Measurements from ENCODE around the gene MBD6.
"Not testable (repeated sequence)": the region's sequence is repeated elsewhere in the genome, so short reads cannot be mapped to it uniquely, and the experiment has no call there.

The MBD6 gene

DNA sequence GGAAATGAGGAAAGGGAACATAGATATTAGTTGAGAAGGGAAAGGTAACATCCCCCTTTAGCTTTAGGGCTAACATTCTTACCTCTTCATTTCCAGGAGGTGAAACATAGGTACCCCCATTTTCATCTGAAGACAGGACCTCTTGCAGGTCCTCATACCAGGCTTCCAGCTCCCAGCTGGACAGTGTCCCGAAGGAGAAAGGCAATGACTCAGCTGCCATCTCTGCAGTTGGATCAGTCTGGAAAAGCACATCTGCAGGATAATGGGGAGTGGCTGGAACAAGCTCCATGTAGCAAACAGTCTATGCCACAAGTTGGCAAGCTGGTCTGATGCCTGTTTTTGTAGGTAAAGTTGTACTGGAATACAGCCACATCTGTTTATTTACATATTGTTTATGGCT lies 5.4 kb upstream of the MBD6 start:
- DNase-seq: no peak

DNA sequence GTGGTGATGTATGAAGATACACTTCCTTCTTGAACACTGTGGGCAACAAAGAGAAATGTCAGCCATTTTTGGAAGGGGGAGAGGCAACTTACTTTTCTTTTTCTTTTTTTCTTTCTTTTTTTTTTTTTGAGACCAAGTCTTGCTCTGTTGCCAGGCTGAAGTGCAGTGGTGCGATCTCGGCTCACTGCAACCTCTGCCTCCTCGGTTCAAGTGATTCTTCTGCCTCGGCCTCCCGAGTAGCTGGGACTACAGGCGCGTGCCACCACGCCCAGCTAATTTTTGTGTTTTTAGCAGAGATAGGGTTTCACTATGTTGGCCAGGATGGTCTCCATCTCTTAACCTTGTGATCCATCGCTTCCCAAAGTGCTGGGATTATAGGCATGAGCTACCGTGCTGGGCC lies 4.9 kb upstream of the MBD6 start:
- DNase-seq: not testable (repeated sequence)

DNA sequence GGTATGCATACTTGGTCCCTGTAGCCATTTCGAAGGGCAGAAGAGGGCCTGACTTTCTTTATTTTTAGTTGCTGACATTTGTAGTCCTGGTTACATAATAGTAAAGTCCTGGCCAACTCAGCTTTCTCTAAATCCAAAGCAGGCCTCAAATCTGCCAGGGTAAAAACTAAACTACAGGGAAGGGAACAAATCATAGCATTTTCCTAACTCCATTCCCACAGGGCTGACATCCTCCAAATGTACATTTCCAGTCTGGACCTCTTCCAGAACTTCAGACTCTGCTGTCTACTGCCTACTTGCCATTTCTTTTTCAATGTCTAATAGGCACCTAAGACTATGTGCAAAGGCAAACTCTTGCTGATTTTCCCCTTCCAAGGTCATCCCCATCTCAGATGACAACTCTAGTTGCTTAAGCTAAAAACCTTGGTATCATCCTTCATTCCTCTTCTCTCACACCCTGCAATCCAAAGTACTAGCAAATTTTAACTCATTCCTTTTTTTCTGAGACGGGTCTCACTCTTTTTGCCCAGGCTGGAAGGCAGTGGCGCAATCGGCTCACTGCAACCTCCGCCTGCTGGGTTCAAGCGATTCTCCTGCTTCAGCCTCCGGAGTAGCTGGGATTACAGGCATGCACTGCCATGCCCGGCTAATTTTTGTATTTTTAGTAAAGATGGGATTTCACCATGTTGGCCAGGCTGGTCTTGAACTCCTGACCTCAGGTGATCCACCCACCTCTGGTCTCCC lies 4.3 kb upstream of the MBD6 start:
- DNase-seq: no peak

DNA sequence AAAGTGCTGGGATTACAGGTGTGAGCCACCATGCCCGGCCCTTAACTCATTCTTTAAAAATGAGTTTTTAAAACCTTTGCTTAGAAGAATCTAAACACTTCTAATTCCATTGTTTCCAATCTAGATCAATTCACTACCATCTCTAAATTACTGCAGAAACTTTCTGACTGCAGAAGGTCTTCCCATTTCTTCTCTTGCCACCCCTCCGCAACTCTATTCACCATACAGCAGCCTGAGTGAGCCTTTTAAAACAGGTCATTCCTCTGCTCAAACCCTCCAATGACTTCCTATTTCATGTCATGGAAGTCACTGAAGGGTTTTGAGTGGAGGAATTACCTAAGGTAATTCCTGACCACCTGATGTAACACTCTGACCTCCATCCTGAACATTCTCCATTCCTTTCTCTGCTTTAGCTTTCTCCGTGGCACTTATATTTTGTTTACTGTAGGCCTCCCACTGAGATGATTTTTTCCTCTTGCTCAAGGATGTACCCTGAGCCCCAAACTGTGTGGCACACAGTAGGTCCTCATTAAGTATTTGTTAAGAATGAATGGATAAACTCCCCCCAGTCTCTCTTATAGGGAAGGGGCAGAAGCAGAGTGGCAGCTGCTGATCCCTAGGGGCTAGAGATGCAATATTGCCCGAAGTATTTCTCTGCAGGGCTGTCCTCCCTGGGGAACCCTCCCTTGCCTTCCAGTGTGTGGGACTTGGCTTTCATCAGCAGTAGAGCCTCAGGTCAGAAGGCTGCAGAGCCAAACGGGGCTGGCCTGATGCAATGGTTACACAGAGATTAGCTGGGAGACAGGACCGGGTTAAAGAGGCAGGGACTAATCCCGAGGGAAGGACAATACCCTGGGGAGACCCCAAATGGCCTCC lies 3.5 kb upstream of the MBD6 start:
- no peak for DNase-seq

DNA sequence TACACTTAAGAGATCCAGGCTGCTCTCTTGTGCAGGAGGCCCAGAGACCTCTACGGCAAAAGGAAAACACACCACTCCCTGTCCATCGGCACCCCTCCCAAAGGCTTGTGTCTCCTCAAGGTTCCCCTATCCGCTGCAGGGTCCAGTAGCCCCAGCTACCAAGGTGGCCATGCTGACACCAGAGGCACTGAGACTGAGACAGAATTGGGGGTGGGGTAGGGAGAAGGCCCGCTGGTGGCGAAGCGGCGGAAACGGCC lies 2.9 kb upstream of the MBD6 start:
- no peak for DNase-seq

DNA sequence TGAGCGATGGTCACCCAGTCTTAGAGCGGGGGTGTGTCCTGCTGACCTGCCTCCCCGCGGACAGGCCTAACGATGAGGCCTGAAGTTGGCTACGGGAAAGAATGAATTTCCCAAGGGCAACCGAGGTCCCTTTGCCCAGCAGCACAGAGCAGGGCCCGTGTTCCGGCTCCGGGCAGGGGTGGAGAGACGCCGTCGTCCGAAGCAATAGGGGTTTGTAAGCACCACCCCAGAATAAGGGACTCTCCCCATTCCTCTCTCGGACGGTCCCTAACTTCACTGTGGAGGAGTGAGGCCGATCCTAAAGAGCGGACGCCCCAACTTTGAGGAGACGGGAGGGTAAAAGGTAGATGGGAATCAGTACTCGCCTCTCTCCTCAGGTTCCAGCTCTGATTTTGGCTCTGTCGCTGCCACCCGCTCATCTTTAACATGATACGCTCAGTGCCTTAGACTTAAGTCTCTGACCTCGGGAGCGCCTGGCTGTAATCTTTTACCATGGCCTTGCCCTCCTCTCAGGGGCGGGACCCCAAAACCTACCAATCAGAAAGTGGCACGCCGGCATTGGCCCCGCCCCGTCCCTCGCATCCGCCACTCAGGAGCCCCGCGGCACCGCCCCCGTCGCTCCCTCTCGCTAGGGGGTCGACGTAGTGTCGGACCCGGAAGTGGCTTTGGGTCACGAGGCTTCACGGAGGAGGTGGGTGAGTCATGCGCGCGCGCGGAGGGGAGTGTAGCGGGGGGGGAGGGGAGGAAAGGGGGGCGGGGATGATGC lies 2.4 kb upstream of the MBD6 start, which contains the start of gene DDIT3:
Gene DDIT3, minus strand, starts transcription at position 462 of the 766 bp plus-strand sequence. CDS start 3,108 bp downstream, outside the sequence.
- DNase-seq: peak; percentile 99

DNA sequence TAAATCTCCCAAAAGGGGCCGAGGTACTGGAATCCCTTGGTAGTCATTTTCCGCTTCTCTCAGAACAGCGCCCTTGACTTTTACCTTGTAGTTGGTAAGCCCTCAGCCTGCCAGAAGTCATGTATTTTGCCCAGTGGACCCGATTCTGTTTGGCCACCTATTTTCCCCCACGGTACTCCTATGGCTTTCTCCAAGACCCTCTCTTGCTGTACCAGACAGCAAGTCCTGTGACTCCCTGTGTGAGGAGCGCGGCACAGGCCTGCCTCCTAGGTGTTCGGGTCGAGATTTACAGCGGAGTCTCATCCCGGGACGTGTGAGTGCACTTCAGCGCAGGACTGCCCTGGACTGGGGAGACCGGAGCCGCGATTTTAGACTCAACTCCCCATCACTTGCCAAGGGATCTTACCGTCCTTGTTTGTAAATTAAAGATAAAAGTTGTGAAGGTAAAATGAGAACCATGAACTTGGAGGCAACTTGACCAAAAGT lies 1.1 kb upstream of the MBD6 start:
- DNase-seq: no peak

DNA sequence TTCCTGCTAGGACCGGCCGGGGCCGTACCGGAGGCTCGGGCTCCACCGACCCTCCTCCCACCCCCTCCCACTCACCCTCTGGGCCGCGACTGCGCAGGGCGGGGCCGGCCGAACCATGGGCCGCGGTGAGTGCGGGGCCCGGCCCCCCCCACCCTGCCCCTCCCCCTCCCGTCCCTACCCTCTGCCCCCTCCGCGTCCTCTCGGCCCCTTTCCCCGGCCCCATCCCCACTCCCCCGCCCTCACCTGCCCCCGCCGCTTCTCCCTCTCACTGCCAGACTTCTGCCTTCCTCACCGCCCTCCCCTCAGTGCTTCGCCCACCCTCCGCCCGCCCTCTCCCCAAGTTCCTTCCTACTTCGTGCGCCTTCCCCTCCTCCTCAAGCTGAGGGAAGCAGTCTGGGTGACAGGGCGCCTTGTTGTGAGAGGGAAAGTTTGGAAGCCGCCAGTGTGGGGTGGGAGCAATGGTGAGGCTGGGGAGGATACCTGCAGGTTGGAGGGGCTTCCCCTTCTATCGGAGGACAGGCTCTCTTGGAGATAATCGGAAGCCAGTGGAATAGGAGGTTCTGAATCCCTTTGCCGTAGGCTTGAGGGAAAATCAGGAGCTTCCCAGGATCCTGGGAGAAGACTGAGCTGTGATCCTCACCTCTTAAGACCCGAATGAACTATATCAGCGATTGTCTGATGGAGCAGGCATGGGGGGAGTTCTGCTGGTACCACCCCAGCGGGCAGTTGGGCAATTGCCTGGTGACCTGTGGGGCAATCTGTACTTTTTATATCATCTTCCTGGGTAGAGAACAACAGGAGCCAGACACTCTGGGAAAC lies 472 bp downstream of the MBD6 start:
- DNase-seq: no peak

DNA sequence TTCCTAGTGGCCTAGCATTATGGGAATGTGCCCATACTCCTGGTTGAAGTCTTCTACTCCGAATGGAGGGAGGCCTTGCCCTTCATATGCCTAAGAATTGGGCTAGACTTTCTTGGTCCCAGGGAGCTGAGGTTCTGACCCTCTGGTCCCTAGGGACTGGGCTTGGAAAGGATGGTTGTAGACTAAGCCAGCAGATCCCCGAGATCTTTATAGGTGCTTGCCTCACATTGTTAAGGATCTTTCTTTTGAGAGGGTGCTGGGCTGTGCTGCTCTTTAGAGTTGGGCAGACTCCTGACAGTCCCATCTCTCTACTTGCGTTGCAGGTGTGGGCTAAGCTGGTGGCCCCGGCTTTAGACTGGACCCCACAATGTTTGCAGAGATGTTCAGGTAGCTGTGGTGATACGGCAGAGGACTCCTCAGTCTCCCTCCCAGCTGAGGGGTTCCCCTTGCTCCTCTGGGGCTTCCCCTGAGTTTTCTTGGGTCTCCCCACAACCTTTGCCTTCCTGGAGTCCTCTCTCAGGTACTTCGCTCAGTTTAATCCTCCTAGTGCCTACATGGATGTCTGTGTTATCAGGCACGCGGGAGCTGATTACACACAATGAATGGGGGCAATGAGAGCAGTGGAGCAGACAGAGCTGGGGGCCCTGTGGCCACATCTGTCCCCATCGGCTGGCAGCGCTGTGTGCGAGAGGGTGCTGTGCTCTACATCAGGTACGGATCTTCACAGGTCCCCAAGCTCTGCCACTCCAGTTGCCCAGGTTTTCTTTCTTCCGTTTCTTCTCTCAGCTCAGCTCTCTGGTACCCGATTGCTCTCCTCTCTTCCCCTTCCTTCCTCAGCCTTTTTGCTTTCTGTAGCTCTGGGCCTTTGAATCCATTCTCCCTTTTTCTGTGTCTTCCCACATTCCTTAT lies 1.3 kb downstream of the MBD6 start:
- DNase-seq: no peak

DNA sequence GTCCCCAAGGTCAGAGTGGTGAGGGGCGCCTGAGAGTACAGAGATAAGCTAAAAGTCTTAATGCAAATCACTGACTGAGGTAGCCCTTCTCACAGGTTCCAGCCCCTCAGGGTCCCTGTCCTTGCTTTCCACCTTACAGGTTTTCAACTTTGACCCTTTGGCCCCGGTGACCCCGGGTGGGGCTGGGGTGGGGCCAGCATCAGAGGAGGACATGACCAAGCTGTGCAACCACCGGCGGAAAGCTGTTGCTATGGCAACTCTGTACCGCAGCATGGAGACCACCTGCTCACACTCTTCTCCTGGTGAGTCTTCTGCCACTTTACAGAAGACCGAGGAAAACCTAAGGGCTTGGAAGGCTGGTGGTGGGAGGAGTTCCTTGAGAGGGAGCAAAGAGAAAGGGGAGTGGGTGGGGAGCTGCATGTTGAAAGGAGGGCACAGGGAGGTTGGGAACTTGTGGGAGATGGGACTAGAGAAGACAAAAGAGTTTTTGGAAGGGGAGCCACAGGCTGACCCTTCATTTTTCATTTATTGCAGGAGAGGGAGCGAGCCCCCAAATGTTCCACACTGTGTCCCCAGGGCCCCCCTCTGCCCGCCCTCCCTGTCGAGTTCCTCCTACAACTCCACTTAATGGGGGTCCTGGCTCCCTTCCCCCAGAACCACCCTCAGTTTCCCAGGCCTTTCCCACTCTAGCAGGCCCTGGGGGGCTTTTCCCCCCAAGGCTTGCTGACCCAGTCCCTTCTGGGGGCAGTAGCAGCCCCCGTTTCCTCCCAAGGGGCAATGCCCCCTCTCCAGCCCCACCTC lies 2.4 kb downstream of the MBD6 start:
- no peak for DNase-seq

DNA sequence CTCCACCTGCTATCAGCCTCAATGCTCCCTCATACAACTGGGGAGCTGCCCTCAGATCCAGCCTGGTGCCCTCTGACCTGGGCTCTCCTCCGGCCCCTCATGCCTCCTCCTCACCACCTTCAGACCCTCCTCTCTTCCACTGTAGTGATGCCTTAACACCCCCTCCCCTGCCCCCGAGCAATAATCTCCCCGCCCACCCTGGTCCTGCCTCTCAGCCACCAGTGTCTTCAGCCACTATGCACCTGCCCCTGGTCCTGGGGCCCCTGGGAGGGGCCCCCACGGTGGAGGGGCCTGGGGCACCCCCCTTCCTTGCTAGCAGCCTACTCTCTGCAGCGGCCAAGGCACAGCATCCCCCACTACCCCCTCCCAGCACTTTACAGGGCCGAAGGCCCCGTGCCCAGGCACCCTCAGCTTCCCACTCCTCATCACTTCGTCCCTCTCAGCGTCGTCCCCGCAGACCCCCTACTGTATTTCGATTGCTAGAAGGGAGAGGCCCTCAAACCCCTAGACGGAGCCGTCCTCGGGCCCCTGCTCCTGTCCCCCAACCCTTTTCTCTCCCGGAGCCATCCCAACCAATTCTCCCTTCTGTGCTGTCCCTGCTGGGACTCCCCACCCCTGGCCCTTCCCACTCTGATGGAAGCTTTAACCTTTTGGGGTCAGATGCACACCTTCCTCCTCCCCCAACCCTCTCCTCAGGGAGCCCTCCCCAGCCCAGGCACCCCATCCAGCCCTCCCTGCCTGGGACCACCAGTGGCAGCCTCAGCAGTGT lies 3.2 kb downstream of the MBD6 start:
- DNase-seq: no peak

DNA sequence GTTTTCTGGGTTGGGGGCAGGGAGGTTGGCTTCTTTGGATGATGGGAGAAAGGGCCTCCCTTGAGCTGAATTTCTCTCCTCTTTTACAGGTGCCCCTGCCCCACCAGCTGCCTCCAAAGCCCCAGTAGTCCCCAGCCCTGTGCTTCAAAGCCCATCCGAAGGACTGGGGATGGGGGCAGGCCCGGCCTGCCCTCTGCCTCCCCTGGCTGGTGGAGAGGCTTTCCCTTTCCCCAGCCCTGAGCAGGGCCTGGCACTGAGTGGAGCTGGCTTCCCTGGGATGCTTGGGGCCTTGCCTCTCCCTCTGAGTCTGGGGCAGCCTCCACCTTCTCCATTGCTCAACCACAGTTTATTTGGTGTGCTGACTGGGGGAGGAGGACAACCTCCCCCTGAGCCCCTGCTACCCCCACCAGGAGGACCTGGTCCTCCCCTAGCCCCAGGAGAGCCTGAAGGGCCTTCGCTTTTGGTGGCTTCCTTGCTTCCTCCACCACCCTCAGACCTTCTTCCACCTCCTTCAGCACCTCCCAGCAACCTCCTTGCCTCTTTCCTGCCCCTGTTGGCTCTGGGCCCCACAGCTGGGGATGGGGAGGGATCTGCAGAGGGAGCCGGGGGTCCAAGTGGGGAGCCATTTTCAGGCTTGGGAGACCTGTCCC lies 4.0 kb downstream of the MBD6 start:
- no peak for DNase-seq

DNA sequence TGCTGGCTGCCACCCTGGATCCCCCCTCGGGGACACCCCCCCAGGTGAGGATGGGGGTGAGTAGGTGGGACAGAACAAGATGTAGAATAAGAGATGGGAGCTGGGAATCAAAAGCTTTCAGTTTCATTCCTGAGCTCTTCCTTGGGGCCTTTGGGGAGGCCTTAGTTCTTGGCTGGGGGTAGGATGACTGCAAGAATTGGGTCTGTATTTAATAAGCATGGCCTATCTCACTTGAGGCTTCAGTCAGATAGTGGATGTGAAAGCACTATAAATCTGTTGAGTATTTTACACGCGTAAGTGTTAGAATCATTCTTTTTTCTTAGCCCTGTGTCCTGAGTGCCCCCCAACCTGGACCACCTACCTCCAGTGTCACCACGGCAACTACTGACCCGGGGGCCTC lies 4.6 kb downstream of the MBD6 start:
- DNase-seq: no peak

DNA sequence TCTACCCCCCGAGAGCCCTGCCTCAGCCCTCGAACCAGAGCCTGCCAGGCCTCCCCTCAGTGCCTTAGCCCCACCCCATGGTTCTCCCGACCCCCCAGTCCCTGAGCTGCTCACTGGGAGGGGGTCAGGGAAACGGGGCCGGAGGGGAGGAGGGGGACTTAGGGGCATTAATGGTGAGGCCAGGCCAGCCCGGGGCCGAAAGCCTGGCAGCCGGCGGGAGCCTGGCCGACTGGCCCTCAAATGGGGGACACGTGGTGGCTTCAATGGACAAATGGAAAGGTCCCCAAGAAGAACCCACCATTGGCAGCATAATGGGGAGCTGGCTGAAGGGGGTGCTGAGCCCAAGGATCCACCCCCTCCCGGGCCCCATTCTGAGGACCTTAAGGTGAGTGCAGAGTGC lies 5.6 kb downstream of the MBD6 start:
- no peak for DNase-seq

DNA sequence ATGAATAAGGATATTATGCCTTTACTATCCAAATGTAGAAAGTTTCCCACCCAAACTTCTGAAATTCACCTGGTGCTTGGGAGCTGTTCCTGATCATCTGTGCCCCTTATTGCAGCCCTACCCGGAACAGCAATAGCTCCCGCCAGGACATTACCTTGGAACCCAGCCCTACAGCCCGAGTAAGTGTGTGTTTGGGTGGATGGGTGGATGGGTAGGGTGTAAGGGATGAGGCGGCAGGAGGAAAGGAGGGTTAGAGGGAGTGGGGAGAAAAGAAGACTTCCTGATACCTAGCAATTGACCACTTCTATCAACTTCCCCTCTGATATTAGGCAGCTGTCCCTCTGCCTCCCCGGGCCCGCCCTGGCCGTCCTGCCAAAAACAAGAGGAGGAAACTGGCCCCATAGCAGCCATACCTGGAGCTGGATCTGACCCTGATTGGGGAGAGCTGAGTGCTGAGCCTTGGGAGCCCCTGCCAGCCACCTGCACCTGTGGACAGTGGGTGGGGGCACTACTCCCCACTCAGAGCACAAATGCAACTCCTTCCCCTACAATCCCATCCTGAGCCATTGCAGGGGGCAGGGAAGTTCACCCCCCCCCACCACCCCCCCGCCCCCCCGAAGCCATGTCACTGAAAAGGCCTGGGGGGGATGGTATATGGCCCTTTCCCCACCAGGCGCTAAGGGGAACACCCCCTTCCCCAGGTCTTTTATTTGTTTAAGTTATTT lies 6.4 kb downstream of the MBD6 start:
- no peak for DNase-seq

DNA sequence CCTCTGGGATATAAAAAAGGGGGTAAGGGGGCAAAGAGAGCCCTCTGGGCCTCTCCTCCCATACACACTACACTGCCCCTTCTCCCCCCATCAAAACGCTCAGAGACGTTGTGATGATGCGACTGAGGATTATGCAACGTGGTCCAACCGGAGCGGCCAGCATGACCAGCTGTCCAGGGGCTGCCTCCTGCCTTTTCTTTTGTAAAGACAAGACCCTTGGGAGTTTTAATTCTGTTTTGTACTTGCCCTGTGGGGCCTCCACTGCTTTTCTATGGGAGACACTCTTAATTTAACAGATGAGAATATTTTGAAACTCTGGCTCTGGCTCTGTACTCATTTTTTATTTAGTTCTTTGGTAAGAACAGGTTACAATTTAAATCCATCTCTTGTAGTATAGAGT lies 7.2 kb downstream of the MBD6 start:
- no peak for DNase-seq

DNA sequence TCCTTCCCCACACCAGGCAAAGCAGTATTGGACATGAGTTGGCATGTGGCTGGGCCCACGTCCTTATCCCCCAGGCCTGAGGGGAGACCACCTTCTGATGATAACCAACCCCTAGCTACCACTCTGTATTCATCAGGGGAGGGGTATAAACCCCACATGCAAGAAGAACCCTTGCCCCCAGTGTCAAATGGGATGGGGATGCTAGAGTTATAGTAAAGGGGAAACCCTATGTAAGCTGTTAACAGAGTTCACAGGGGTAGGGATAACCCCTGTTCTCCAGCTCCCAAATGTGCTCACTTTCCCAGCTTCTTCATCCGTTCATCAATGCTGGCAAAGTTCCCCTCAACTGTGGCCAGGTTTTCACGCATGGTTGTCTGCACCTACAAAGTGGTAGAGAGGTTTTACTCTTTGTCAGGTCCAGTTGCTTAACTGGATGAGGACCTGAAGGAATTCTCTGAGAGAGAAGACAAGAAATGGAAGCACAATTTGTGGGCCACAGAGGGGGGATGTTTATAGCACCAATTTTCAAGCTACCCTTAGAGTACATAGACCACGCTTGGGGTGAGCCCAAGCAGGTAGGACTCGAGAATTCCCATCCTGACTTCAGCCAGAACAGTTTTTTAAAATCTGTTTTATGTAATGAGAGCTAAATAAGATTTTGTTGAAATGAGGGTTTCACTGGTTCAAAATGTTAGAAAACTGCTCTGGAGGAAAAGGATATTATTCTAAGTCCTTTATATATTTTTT lies 7.9 kb downstream of the MBD6 start:
- no peak for DNase-seq

DNA sequence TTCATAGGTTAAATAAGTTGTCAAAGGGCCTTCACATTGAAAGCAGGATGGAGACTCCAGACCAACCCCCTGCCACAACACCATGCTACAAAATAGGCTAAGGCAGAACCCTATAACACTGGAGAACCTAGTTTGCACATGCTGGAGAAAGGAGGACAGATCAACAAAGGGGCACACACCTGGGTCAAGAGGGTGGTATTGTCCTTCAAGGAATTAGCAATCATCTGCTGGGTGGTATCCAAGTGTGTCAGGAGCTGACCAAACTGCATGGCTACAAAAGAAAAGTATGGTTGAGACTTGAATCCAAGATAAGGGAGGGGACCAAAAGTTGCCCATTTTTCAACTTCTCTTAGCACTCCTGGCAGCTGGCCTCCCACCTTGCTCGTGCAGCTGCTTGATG lies 9.2 kb downstream of the MBD6 start:
- DNase-seq: no peak
